Measurements from ENCODE around the gene SH3RF3.

The SH3RF3 gene

DNA sequence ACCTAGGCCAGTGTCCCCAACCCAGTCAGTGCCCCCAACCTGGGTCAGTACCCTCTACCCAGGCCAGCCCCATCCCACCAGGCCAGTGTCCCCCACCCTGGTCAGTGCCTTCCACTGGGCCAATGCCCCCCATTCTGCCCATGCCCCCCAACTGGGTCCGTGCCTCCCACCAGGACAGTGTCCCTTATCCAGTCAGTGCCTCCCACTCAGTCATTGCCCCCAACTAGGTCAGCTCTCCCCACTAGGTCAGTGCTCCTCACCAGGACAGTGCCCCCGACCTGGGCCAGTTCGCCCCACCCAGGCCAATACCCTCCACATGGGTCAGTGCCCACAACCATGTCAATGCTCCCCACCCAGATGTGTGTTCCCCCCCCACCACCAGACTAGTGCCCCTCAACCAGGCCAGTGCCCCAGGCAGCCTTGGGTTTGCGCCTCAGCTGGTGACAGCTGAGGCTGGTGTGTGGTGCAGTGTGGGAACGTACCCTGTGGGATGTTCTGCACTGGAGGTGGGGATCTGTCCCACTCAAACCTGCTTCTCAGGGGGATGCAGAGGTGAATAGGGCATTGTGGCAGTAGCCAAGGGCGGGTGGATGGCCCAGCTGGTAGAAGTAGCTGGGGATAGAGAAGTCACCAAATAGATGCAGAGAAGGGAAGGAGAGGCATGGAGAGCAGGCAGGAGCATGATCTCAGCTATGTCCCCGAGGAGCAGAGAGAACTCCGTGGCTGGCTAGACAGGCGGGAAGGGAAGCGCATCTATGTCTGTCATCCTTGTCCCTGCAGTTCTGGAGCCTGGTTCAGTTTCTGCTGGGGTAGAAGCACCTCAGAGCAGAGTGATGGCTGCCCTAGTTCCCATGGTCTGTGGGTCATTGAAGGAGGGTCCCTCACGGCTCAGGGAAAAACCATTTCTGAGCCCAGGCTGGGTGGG, 168.8 kb downstream of the SH3RF3 start:
- DNase-seq: no peak

GRCh38 chr2:109298851-109299250, 169.8 kb downstream of the SH3RF3 start:
- DNase-seq: no peak

- DNase-seq: peak in 2 of 58 donors; percentile 6 to 17
Observed at GRCh38 chr2:109299536-109299935, 170.5 kb downstream of the SH3RF3 start.

GRCh38 chr2:109300582-109300981, 171.6 kb downstream of the SH3RF3 start:
- DNase-seq: no peak

DNA sequence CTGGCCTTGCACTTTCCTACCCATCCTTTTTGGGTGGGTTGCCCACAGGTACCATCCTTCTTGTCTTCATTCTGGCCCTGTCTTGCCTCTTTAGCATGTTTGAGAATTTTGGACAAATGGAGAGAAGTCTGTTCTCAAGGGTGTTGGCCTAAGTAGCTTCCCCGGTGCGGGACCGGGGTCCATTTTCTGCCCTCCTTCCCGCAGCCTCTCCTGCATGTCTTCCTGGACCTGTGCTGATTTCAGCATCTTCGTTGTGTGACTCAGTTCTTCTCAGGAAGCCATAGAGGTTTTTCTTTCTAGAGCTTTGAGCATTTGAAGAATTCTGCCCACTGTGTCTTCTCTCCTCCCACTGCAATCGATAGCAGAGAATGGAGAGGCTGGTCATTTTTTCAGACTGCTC, 172.7 kb downstream of the SH3RF3 start:
- DNase-seq: no peak

DNA sequence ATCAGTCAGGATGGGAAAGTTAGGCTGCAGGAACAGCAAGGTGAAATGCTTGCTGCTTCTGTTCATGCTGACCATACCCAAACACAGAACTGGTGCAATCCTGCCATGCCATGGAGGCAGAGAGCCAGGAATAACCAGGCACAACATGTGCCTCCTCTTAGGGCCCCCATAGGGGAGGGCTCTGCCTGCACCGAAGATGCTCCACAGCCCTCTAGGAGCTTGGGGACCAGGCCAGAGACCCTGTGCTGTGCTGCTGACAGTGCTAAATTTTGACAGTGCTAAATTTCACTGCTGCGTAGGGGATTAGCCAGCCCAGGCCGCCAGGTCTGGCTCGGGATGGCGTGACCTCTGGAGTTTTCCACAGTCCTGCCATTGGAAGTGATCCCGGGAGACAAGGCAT, 173.3 kb downstream of the SH3RF3 start:
- no peak for DNase-seq

GRCh38 chr2:109304242-109304641, 175.2 kb downstream of the SH3RF3 start:
- DNase-seq: no peak

GRCh38 chr2:109304731-109305470, 175.9 kb downstream of the SH3RF3 start:
- no peak for DNase-seq

GRCh38 chr2:109305490-109306167, 176.6 kb downstream of the SH3RF3 start:
- DNase-seq: no peak

DNA sequence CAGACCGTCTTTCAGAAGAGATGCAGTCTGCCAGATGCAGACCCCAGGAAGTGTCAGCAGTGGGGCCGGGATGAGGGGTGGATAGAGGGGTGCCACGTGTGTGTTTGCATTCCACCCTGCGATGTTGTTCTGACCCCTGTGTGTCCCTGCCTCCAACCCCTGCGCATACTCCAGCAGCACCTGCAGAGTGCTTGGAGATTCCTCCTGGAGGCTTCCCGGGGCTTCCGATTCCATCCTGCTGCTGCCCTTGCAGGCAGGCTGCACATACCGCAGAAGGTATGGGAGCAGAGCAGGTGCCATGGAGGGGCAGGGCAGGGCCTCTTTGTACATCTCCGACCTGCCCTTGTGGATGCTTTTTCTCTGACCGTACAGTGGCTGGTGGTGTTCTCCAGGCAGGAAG, 177.2 kb downstream of the SH3RF3 start:
- no peak for DNase-seq

- DNase-seq: no peak
Observed at GRCh38 chr2:109311771-109312170, 182.8 kb downstream of the SH3RF3 start.

DNA sequence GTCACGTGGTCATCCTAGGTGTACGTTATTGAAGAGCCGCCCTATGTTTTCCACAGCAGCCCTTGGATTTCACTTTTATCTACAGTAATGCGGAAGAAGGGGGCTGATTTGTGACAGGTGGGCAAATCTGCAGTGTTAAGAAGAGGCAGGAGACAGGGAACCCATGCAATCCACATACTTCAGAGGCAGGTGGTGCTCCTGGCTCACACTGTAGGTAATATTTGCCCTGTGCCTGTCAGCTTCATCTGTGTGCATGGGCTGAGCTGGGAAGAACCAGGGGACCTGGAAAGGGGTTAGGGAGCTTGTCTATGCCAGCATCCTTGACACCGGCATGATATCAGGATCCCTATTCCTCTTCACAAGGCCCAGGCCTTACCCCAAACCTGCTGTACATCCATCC, 183.9 kb downstream of the SH3RF3 start:
- DNase-seq: no peak

DNA sequence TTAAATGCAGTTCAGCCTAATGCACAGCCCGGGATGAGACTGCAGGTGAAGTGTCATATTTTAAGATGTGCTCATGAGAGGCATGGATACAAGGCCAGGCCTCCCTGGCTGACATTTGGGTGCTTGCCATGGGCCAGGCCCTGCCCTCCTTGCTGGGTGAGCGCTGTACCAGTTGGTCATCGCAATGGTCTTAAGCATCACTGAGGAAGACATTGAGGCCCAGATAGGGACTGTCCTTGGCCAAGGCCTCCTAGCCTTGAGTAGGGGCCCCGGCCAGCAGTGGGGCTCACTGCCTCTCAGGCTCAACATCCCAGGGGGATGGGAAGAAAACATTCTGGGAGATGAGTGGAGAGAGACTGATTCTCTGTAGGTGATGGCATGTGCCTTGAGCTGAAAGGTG, 184.3 kb downstream of the SH3RF3 start:
- DNase-seq: no peak

DNA sequence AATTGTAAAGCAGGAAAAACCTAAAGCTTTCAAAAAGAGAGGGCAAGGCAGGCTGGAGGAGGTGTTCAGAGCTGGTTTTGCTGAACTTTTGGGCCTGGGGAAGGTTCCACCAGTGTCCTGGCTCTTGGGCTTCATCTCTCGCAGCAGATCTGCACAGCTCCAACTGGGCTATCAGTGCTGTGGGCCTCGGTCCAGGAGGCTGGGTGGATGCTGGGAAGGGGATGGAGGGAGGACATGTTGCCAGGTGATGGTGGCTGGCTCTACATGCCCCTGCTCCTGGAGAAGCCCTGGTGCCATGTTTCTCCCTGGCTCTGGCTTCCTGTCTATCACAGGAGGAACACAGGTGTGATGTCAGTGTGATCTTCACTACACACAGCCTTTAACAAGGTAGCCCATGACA, 187.1 kb downstream of the SH3RF3 start:
- DNase-seq: no peak

DNA sequence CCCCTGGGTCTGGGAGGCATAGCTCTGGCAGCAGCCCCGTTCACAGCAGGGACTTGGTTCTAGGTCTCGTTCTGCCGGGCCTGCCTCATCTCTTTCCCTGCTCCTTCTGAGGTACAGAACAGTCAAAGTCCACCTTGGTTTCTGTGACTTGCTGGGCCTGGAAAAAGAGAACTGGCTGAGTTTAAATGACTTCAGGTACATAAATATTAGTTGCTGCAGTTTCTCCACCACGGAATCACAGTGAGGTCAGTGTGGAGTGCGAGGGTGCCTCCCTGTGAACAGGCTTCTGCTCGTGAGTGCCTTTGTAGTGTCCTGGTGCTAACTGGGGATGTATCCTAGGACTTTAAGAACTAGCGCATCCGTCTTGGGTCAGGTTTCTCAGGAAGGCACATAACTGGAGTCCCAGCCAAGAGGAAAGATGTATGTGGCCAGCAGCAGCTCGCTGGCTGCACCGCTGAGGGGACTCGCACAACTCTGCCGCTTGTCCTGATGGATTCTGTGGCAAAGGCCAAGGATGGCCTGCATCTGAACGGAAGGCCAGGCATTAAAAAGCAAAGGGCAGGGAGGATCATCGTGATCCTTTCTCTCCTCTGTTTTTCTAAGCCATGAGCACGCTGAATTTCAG, 188.6 kb downstream of the SH3RF3 start:
- DNase-seq: no peak

- peak in 26 of 58 donors; percentile 9 to 85 (median 26) for DNase-seq
Observed at GRCh38 chr2:109318150-109318948, 189.3 kb downstream of the SH3RF3 start.

DNA sequence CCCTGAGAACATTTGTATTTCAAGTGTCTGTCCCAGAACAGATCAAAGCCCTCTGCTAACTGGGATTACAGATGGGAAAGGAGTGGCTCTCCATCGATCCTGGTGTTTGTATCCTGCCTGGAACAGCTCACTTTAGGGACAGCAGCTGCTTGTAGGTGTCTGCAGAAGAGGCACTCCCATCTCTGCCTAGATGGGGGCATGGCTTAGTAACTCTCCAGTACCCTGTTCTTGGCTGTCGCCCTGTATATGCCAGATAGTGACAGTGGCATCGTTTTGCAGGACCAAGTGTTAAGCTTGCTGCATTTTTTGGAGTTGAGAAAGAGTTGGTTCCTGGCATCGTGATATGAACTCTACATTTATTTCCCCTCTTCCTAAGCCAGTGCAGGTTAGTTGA, 189.9 kb downstream of the SH3RF3 start:
- no peak for DNase-seq

- no peak for DNase-seq
Observed at GRCh38 chr2:109320195-109320922, 191.4 kb downstream of the SH3RF3 start.

DNA sequence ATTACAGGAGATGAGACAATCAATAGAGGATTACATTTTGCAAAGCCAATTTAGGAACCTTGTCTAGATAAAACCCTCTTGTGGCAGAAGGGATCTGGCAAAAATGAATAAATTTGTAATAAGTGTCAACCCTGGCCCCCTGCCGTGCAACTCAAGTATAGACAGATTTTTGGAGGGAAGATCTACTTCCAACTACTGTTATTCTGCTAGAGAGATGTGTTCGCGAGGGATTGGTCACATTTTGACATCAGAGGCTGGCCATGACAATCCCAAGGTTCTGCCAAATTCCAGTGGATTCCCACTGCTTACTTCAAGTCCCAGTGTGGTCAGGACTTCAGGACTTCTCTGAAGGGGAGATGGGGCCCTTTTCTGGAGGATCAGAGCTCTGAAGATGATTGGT, 192.6 kb downstream of the SH3RF3 start:
- DNase-seq: no peak

GRCh38 chr2:109322111-109322510, 193.1 kb downstream of the SH3RF3 start:
- DNase-seq: peak in 44 of 58 donors; percentile 6 to 74 (median 42)

Measured in anterior cingulate cortex (tissue), 58 donors.